ENCODE data around the gene THEM5.

THEM5 gene

DNA sequence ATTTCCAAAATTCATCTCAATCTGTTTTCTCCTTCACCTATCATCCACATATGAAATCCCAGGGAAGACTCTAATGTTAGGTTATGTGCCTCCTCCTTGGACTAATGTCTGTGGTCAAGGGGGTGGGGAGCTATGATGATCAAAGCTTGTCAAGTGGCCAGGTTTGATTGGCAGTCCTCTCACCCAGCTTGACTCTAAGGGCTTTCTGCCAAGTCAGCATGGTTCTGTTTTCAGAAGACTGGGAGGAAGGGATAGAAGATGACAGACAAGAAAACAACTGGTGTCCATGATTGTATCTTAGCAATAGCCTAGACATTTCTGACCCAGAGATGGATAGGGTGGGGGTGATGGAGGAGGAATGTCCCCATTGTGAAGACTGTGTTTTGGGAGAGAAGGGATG, 9.1 kb upstream of the THEM5 start:
- Histone ChIP-seq H3K27me3 (ENCODE audit: insufficient read depth, low read depth) (no peaks in the 10 kb centered on the region), H3K79me2 (ENCODE audit: insufficient read depth, low read depth) (no peaks in the 10 kb centered on the region), H3K27ac (no peak overlapping the region), H3K4me2 (no peak overlapping the region), H3K36me3 (ENCODE audit: insufficient read depth) (no peaks in the 10 kb centered on the region), H3K4me3 (IDR thresholded peaks at IDR 0.05; ENCODE audit: insufficient read depth, low read depth, low read length) (no peak overlapping the region), H3K9ac (no peak overlapping the region), H3K4me1 (ENCODE audit: low read depth, poor library complexity, severe bottlenecking) (peaks cover 5% of the 10 kb centered on the region), H2AFZ (ENCODE audit: low read depth) (no peak overlapping the region), H4K20me1 (ENCODE audit: insufficient read depth) (no peaks in the 10 kb centered on the region)
- no peak for TF ChIP-seq CTCF (conservative IDR thresholded peaks at IDR 0.05; ENCODE audit: low read depth, low read length)

DNA sequence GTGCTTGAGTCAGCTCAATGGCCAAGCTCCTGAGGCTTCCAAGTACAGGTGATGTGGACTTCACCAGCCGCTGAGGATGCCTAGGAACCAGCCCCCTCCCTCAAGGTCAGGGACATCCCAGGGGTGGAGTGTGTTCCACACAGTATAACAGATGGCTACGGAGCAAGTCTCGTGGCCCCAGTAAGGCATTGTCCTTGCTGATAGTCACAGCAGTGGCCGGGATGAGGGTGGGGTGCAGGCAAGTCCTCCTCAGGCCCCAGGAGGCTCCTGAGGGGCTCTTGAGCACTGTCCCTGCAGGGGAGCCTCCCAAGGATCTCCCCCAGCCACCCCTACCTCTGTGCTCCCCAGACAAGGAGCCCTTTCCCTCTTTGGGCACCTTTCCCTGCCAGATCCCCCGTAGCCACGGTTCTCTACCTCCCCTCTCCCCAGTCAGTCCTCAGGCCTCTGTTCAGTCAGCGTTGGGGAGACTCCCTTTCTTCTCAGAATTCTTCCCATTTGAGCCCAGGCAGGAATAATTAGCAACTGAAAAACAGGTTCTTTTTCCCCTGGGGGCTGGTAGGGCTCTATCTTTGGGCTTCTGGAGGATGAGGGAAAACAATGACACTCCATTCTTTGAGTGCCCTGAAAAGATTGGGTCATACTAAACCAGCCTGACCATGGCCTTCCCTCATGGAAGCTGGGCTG, 7.1 kb upstream of the THEM5 start:
- Histone ChIP-seq H3K4me1 (ENCODE audit: low read depth, poor library complexity, severe bottlenecking) (peaks cover 5% of the 10 kb centered on the region), H3K4me2 (no peak overlapping the region), H3K79me2 (ENCODE audit: insufficient read depth, low read depth) (no peaks in the 10 kb centered on the region), H4K20me1 (ENCODE audit: insufficient read depth) (no peaks in the 10 kb centered on the region), H3K27ac (no peak overlapping the region), H3K9ac (no peak overlapping the region), H2AFZ (ENCODE audit: low read depth) (no peak overlapping the region), H3K36me3 (ENCODE audit: insufficient read depth) (no peaks in the 10 kb centered on the region), H3K4me3 (IDR thresholded peaks at IDR 0.05; ENCODE audit: insufficient read depth, low read depth, low read length) (no peak overlapping the region), H3K27me3 (ENCODE audit: insufficient read depth, low read depth) (no peaks in the 10 kb centered on the region)
- TF ChIP-seq CTCF (conservative IDR thresholded peaks at IDR 0.05; ENCODE audit: low read depth, low read length), result no peak

GRCh38 chr1:151859891-151860293, 6.4 kb upstream of the THEM5 start:
- H2AFZ ChIP-seq (ENCODE audit: low read depth), result no peak overlapping the region
- H3K4me3 ChIP-seq (IDR thresholded peaks at IDR 0.05; ENCODE audit: insufficient read depth, low read depth, low read length), result no peak overlapping the region
- no peak overlapping the region for H3K4me2 ChIP-seq
- no peaks in the 10 kb centered on the region for H3K79me2 ChIP-seq (ENCODE audit: insufficient read depth, low read depth)
- H3K4me1 ChIP-seq (ENCODE audit: low read depth, poor library complexity, severe bottlenecking), result peaks cover 5% of the 10 kb centered on the region
- H3K27ac ChIP-seq, result no peak overlapping the region
- H3K27me3 ChIP-seq (ENCODE audit: insufficient read depth, low read depth), result no peaks in the 10 kb centered on the region
- H3K9ac ChIP-seq, result no peak overlapping the region
- no peaks in the 10 kb centered on the region for H4K20me1 ChIP-seq (ENCODE audit: insufficient read depth)
- no peak for TF ChIP-seq CTCF (conservative IDR thresholded peaks at IDR 0.05; ENCODE audit: low read depth, low read length)
- no peaks in the 10 kb centered on the region for H3K36me3 ChIP-seq (ENCODE audit: insufficient read depth)

- Histone ChIP-seq H2AFZ (ENCODE audit: low read depth) (no peak overlapping the region), H3K27me3 (ENCODE audit: insufficient read depth, low read depth) (no peaks in the 10 kb centered on the region), H3K36me3 (ENCODE audit: insufficient read depth) (no peaks in the 10 kb centered on the region), H3K79me2 (ENCODE audit: insufficient read depth, low read depth) (no peaks in the 10 kb centered on the region), H4K20me1 (ENCODE audit: insufficient read depth) (no peaks in the 10 kb centered on the region), H3K4me3 (IDR thresholded peaks at IDR 0.05; ENCODE audit: insufficient read depth, low read depth, low read length) (no peak overlapping the region), H3K9ac (no peak overlapping the region), H3K4me1 (ENCODE audit: low read depth, poor library complexity, severe bottlenecking) (peaks cover 5% of the 10 kb centered on the region), H3K27ac (no peak overlapping the region), H3K4me2 (no peak overlapping the region)
- TF ChIP-seq CTCF (conservative IDR thresholded peaks at IDR 0.05; ENCODE audit: low read depth, low read length), result no peak
Observed at GRCh38 chr1:151858886-151859665, 5.6 kb upstream of the THEM5 start.
